Measurements from ENCODE around the gene PHPT1. TPM values are rescaled to one million over a fixed set of nuclear protein-coding genes. Genes with fewer than 3 reads are reported as not detected.

Gene PHPT1
- total and polyA plus RNA-seq, 2 of the 13 experiments (the other 11 are each of a cell fraction or from before 2014, with no cell fraction given), result 189 to 192 TPM

DNA sequence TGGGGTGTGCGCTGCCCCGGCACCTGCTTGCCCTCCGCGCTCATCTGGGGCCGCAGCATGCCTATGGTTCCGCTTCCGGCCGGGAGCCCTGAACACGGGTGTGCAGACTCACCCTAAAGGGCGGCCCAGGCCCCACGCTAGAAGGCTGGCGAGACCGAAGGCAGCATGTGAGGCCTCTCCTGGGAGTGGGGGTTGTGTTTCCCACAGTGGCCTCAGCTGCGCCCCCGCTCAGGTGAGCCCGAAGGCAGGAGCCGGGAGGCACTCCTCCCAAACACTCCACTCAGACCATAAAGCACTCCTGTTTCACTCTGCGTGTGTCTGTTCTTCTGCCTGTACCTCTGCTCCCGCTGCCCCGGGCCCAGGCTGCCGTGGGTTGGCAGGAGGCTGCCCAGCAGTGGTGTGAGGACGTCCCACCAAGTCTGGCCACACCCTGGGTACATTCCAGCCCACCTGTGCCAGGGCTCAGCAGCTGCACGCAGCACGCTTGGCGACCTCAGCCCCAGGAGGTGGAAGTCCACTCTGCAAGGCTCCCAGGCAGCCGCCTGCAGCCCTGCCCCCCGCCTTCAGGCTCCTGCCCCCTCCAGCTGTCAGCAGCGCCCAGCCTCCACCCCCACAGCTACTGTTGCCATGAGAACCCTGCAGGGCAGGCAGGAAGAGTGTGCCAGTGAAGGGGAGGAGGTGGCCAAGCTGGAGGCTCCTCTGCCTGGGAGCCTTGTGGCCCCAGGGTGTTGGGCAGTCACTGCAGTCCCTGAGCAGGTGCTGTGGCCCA, 8.1 kb upstream of the PHPT1 start (continued):
- TF ChIP-seq, protein P1, sequence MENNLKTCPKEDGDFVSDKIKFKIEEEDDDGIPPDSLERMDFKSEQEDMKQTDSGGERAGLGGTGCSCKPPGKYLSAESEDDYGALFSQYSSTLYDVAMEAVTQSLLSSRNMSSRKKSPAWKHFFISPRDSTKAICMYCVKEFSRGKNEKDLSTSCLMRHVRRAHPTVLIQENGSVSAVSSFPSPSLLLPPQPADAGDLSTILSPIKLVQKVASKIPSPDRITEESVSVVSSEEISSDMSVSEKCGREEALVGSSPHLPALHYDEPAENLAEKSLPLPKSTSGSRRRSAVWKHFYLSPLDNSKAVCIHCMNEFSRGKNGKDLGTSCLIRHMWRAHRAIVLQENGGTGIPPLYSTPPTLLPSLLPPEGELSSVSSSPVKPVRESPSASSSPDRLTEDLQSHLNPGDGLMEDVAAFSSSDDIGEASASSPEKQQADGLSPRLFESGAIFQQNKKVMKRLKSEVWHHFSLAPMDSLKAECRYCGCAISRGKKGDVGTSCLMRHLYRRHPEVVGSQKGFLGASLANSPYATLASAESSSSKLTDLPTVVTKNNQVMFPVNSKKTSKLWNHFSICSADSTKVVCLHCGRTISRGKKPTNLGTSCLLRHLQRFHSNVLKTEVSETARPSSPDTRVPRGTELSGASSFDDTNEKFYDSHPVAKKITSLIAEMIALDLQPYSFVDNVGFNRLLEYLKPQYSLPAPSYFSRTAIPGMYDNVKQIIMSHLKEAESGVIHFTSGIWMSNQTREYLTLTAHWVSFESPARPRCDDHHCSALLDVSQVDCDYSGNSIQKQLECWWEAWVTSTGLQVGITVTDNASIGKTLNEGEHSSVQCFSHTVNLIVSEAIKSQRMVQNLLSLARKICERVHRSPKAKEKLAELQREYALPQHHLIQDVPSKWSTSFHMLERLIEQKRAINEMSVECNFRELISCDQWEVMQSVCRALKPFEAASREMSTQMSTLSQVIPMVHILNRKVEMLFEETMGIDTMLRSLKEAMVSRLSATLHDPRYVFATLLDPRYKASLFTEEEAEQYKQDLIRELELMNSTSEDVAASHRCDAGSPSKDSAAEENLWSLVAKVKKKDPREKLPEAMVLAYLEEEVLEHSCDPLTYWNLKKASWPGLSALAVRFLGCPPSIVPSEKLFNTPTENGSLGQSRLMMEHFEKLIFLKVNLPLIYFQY (CRISPR knock-in tag; IDR thresholded peaks at IDR 0.05; ENCODE audit: borderline replicate concordance), result no peak
- TF ChIP-seq, protein P2, sequence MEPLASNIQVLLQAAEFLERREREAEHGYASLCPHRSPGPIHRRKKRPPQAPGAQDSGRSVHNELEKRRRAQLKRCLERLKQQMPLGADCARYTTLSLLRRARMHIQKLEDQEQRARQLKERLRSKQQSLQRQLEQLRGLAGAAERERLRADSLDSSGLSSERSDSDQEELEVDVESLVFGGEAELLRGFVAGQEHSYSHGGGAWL (CRISPR knock-in tag; IDR thresholded peaks at IDR 0.05), result no peak
- TF ChIP-seq FOXK1 (CRISPR knock-in tag; IDR thresholded peaks at IDR 0.05; ENCODE audit: borderline replicate concordance, low read depth), result no peak; the same call in 1 of the 2 replicates
- TF ChIP-seq POLR2G (IDR thresholded peaks at IDR 0.05; ENCODE audit: low read depth, low read length), result no peak; the same call in 1 of the 2 replicates
- TF ChIP-seq, protein P3, sequence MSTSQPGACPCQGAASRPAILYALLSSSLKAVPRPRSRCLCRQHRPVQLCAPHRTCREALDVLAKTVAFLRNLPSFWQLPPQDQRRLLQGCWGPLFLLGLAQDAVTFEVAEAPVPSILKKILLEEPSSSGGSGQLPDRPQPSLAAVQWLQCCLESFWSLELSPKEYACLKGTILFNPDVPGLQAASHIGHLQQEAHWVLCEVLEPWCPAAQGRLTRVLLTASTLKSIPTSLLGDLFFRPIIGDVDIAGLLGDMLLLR (CRISPR knock-in tag; IDR thresholded peaks at IDR 0.05), result no peak
- no peak for TF ChIP-seq PAX8 (CRISPR knock-in tag; IDR thresholded peaks at IDR 0.05; ENCODE audit: borderline replicate concordance)
- no peak; the same call in 1 of the 2 replicates for TF ChIP-seq ZFX (CRISPR knock-in tag; IDR thresholded peaks at IDR 0.05; ENCODE audit: low read depth)
- TF ChIP-seq, protein P4, sequence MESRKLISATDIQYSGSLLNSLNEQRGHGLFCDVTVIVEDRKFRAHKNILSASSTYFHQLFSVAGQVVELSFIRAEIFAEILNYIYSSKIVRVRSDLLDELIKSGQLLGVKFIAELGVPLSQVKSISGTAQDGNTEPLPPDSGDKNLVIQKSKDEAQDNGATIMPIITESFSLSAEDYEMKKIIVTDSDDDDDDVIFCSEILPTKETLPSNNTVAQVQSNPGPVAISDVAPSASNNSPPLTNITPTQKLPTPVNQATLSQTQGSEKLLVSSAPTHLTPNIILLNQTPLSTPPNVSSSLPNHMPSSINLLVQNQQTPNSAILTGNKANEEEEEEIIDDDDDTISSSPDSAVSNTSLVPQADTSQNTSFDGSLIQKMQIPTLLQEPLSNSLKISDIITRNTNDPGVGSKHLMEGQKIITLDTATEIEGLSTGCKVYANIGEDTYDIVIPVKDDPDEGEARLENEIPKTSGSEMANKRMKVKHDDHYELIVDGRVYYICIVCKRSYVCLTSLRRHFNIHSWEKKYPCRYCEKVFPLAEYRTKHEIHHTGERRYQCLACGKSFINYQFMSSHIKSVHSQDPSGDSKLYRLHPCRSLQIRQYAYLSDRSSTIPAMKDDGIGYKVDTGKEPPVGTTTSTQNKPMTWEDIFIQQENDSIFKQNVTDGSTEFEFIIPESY (CRISPR knock-in tag; IDR thresholded peaks at IDR 0.05), result 0 out of 2 replicates have a peak, but pooled peaks have one; percentile 5
- TF ChIP-seq, protein P5, sequence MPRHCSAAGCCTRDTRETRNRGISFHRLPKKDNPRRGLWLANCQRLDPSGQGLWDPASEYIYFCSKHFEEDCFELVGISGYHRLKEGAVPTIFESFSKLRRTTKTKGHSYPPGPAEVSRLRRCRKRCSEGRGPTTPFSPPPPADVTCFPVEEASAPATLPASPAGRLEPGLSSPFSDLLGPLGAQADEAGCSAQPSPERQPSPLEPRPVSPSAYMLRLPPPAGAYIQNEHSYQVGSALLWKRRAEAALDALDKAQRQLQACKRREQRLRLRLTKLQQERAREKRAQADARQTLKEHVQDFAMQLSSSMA (CRISPR knock-in tag; IDR thresholded peaks at IDR 0.05), result no peak
- TF ChIP-seq ERF (CRISPR knock-in tag; IDR thresholded peaks at IDR 0.05), result no peak
- no peak for TF ChIP-seq ONECUT2 (CRISPR knock-in tag; IDR thresholded peaks at IDR 0.05)
- no peak for TF ChIP-seq YY1 (IDR thresholded peaks at IDR 0.05; ENCODE audit: insufficient read depth, insufficient replicate concordance, low read depth, low read length)
- TF ChIP-seq HCFC1 (IDR thresholded peaks at IDR 0.05; ENCODE audit: low read depth, low read length), result no peak
- TF ChIP-seq FOXK2 (IDR thresholded peaks at IDR 0.05), result no peak
- TF ChIP-seq, protein P6, sequence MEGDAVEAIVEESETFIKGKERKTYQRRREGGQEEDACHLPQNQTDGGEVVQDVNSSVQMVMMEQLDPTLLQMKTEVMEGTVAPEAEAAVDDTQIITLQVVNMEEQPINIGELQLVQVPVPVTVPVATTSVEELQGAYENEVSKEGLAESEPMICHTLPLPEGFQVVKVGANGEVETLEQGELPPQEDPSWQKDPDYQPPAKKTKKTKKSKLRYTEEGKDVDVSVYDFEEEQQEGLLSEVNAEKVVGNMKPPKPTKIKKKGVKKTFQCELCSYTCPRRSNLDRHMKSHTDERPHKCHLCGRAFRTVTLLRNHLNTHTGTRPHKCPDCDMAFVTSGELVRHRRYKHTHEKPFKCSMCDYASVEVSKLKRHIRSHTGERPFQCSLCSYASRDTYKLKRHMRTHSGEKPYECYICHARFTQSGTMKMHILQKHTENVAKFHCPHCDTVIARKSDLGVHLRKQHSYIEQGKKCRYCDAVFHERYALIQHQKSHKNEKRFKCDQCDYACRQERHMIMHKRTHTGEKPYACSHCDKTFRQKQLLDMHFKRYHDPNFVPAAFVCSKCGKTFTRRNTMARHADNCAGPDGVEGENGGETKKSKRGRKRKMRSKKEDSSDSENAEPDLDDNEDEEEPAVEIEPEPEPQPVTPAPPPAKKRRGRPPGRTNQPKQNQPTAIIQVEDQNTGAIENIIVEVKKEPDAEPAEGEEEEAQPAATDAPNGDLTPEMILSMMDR (CRISPR knock-in tag; IDR thresholded peaks at IDR 0.05), result no peak; the same call in 1 of the 2 replicates
- no peak for TF ChIP-seq ZNF232 (CRISPR knock-in tag; IDR thresholded peaks at IDR 0.05; ENCODE audit: borderline replicate concordance)

All from HepG2 (cell line).